Ecto neural progenitor cell (in vitro differentiated cells): ENCODE measurements around the gene PRKCA.

ENCODE experiments used
- DNase-seq: peaks from one replicate; pipeline ENCODE4 v3.0.0-alpha.2; 2018; ENCODE audit warnings: low spot score

The PRKCA gene

DNA sequence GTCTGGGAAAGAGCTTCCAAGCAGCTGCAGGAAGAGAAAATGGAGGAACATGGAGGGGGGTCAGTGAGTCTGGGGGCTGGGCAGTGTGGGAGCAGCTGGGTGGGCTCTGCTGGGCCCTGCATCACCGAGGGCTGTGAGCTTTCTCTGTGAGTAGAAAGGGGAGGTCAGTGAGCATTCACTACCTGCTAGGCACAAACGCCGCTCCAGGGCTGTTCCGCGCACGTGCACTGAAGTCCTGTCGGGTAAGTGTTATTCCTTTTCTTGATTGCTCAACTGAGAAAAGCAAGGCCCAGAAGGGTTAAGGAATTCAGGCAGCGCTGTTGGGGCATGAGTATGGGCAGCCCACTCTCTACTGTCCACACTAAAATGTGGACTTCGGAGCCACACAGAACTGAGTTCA lies 537.2 kb downstream of the PRKCA start:
- DNase-seq: no peak

DNA sequence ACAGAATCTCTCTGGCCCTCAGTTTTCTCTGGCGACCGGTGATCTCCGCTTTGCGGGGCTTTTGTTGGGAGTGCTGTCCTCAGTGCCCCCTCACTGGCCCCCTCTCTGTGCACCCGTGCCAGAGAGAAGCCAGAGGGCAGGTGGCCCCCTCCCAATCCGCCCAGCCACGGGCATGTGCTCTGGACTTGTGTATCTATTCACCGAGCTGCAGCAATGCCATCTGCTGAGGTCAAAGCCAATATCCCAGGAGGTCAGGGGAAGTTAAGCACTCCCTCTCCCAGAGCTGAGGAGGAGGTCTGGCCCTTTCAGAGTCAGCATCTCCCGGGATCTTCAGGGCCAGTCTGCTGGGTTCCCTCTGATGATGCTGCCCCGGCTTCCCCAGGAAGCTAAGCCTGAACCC lies 537.6 kb downstream of the PRKCA start:
- no peak for DNase-seq

DNA sequence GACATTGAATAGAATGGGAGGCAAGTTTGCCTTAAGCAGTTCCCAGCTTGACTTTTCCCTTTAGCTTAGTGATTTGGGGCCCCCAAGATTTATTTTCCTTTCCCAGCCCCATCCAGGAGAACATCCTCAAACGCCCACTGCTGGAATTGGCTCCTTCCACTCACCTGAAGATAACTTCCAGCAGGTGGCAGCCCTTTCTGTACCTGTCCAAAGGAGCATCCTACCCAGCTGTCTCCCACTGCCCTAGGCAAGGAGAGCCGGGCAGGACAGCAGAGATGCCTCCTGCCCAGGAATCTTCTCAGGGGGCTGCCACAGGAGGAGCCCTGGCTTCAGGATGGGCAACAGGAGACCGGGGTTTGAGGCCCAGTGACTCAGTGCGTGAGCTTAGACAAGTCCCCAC lies 538.9 kb downstream of the PRKCA start:
- DNase-seq: no peak

DNA sequence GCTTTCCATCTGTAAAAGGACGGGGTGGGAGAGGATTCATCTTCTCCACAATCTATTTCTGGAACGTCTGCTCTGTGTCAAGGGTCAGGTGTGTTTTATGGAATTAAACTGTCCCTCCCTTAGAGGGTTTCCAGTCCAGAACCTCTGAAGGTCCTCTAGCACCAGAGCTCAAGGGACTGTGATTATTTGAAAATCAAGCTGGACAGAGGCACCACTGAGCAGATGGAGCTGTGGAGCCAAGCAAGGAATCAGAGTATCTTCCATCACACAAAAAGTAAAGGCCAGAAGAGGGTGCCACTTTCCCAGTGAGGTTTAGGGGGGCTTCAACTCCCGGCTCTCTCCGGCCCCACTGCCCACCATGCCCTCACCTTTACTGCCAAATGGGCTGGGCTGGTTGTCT lies 539.3 kb downstream of the PRKCA start:
- no peak for DNase-seq

DNA sequence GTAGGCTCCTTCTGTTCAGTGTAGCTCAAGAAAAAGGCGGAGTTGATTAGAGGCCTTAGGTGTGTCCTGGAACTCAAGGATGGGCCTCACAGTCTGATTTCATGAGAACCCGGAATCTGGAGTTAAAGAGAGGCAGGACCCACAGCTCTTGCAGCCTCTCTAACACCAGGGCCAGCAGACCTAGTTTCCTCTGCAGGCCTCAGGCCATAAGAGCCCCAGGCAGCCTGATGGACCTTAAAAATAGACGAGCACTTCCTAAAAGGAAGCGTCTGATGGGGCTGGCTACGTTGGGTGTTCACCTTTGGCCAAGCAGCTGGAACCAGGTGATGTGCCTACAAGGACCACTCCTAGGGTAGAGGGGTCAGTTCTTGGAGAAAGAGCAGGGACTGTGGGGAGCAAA lies 540.1 kb downstream of the PRKCA start:
- no peak for DNase-seq

DNA sequence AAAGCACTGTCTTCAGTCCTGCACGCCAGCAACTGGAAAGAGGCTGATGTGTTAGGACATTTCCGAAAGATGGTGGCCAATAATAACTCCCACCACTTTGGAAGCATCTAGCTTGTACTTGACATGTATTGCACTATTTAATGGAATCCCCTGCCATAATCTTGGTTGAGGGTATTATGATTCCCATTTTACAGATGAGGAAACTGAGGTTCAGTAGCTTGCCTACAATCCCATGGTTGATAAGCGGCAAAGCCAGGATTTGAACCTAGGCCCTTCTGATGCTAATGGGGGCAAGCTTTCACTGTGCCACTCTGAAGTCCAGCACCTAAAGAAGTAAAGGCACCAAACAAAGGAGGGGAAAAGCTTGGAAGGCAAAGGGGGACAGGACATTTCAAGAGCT lies 540.5 kb downstream of the PRKCA start:
- DNase-seq: no peak

DNA sequence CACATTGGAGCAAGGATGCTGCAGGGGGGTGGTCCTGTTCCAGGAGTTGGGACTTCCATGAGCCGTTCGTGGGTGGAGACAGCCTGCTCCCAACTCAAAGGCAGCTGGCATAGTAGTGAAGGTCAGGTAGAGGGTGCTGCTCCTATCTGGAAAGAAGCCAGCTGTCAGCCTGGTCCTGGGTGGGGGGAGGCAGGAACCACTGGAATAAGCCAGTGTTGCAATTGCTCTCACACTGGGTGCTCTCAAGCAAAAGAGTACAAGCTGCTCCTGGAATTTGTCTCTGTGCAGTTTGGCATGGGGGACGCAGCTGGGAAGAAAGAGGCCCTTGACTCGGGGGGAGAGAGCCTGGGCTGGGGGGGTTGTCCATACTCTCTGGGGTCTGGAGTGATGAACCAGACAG lies 541.2 kb downstream of the PRKCA start:
- no peak for DNase-seq

DNA sequence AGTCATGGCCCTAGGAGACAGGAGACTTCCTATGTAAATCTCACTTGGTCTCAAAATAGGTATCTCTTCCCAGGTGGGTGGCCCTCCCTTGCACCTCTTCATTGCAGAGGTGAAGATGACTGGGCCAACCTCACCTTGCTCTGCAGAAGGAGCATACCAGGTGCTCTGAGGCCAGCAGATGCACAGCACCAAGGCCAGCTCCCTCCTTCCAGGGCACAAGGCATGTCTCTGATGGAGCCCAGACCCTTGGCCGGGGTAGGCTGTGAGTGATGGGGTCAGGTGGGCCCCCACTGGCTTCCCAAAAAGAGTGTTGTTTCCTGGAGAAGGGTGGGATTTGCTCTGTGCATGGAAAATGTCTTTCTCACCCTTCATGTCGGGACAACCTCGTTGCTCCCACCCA lies 545.3 kb downstream of the PRKCA start:
- DNase-seq: no peak

DNA sequence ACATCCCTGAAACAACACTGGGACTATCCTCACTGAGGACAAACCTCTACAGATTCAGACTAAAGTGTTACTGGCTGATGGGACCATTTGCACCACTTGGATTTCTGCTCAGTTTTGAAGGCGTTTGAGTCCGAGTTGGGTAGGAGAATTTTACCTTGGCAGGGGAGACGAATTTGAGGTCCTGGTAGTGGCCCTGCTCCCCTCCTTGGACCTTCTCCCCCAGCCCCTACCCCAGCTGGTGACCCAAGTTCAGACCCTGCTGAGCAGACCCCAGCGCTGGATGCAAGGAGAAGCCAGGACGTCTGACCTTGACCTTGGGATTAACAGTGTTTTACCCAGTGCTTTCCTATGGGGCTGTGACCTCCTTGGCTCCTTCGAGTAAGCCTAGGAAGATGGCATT lies 546.1 kb downstream of the PRKCA start:
- DNase-seq: no peak

DNA sequence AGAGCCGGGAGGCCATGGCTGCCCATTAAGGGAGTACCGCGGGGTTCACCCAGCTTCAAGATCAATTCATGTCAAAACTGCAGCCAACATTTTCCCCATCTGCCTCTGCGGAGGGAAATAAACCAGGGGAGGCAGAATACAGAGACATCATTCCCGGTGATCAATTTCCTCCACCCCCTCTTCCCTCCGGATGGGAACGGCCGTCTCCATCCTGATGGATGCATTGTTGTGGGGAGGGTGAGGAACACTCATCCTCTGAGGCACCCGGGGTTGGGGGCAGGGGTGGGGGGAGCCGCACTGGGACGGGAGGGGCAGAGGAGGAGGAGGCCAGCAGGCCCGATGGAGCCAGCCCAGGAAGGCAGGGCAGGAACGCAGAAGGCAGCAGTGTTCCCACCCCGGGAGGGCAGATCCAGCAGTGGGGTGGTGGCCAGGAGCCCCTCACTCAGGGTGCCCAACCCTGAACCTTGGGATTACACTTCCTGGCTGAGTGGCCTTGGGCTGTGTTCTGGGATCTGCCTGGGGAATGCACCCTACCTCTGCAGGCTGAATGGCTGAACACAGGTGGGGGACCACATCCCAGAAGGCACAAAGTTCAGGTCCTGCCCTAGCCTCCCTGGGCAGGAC lies 546.7 kb downstream of the PRKCA start:
- no peak for DNase-seq

DNA sequence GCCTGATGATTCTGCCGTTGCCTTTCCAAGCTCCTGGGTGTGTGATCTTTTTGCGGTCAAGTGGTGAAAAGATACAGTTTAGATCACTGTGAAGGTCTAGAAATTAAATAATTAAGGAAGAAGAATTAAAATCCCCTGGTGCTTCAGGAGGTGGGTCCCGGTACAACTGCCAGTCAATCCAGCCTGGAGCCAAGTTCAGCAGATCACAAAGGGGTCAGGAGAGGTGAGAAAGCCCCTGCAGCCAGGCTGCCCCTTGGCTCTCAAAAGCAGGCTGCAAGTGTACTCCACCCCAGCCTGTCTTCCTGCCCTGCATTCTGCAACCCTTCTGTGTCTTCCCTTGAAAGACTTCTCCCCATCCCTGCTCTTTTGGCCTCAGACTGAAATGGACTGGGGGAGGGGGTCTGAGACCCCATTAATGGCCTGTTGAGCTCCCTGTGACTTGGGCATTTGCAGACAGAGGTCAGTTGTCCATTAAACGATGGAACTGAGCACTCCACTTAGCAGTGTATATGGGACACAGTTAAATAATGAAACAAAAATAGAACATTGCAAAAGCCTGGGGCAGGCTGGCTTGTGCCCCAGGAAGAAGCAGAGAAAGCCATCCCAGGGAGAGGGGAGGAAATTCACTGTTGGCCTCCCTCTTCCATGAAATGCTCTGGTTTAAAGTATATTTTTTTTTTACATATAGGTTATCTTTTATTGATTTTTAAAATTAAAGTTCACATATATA lies 547.6 kb downstream of the PRKCA start:
- no peak for DNase-seq

DNA sequence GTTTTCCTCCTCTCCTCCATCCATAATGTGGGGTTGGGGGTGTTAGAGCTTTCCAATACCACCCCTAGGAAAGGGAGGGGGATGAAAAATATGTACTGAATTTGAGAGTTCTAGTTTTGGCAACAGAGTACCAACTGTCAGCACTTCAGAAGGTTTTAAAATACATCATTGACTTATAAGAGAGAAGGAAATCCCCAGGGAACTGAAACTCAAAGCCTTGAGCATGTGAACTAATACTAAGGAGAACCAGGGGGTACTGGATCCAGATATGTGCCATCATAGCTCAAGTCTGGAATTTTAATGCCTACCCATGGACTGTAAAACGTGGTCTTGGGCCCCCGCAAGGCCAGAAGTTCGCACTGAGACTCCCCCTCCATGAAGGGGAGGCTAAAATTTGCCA lies 548.3 kb downstream of the PRKCA start:
- no peak for DNase-seq

DNA sequence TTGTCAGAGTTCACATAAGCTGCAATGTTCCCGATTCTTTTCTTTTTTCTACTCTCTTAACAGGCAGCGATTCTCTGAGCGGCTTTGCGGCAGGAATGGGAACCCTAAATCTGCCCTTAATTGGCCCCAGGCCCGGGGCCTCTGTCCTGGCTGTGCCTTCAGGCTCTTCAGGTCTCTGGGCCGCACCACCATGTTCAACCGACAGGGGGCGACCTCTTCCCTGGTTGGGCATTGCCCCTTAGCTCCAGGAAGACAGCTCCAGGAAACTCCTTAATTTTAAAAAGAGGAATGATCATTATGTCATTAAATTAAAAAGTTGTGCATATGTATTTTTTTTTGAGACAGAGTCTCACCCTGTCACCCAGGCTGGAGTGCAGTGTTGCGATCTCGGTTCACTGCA lies 552.8 kb downstream of the PRKCA start:
- no peak for DNase-seq

DNA sequence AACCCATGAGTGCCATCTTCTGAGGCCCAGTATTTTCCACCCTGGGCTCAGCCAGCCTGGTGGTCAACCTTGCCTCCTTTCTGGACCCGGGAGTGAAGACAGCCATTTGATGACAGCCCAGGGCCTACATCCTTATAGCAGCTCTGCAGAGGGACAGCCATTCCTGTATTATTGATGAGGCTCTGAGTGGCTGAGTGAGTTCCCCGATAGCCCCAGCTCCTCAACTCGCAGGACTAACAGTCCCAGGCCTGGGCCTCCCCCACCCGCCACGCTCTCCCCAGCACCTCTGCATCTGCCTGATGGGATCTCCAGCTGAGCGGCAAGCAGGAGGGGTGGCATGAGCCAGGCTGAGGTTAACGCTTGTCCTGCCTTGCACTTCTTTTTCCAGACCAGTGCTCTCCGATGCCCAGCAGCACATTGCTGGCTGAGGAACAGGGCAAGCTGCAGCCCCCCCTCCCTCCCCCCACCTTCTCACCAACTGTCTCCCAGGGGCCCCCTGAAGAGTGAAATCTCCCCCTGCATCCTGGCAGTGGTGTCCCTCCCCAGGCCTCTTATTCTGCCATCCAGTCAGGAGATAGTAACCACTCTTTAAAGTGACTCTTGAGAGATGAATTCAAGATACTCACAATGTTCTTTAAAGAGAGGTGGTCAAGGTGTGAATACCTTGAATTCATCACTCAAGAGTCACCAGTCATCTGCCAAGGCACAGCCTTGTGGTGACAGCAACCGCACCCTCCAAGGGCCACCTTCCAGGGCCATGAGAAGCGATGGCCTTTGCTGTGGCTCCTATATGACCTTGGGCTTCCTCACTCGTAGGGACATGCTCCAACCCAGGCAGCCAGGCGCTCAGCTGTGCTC lies 556.0 kb downstream of the PRKCA start:
- no peak for DNase-seq

DNA sequence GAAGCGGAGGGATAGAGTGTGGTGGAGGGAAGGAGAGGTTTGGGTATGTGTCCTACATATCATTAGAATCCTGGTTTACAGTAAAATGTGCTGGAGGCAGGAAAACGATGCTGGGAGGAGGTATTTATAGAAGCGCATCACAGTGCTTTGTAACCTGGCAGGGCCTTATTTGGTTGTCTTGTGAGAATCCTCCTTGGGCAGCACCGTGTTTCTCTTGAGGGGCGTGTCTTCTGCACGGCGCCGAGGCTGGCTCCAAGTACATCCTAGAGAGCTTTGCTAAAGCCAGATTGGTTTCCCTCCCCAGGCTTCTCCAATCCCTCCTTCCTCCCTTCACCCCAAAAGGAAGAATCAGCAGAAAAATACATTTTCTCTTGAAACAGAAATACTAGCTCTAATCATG lies 556.9 kb downstream of the PRKCA start:
- DNase-seq: no peak

DNA sequence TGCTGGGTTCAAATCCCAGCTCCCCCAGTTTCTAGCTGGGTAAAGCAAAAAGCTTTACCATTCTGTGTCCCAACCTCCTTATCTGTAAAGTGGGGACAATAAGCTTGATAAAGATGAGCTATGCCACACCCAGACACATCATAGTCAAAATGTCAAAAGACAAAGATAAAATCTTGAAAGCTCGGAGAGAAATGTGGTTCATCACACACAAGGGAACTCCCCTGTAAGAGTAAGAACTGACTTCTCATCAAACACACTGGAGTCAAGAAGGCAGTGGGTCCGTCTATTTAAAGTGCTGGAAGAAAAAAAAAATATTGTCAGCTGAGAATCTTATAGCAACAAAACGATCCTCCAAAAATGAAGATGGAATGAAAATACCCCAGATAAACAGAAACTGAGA lies 557.8 kb downstream of the PRKCA start:
- no peak for DNase-seq
